ENCODE measurements around the gene PRSS2.

DNA sequence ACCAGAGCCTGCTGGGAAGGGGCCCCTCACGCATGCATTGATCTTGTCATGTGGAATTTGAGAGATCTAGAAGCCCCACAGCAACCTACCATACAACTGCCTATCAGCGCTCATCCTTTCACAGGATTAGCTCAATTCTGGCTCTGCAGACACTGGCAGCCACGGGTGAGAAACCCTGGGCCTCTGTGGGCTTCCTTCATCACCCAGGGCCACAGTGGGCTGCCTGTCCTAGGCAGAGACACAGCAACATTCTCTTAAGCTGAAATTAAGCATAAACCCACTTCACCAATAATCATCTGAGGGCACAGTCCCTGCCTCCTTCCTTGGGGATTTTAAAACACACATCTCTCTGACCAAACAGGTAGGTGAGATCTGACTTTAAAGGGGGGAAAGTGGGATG lies 3.3 kb upstream of the PRSS2 start:
- TF ChIP-seq, protein P1, sequence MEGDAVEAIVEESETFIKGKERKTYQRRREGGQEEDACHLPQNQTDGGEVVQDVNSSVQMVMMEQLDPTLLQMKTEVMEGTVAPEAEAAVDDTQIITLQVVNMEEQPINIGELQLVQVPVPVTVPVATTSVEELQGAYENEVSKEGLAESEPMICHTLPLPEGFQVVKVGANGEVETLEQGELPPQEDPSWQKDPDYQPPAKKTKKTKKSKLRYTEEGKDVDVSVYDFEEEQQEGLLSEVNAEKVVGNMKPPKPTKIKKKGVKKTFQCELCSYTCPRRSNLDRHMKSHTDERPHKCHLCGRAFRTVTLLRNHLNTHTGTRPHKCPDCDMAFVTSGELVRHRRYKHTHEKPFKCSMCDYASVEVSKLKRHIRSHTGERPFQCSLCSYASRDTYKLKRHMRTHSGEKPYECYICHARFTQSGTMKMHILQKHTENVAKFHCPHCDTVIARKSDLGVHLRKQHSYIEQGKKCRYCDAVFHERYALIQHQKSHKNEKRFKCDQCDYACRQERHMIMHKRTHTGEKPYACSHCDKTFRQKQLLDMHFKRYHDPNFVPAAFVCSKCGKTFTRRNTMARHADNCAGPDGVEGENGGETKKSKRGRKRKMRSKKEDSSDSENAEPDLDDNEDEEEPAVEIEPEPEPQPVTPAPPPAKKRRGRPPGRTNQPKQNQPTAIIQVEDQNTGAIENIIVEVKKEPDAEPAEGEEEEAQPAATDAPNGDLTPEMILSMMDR (IDR thresholded peaks at IDR 0.05; ENCODE audit: low read depth, low read length, missing input control) = no peak
- TF ChIP-seq JUND (IDR thresholded peaks at IDR 0.05) (no peak), GABPA (IDR thresholded peaks at IDR 0.05 in 1 of 2, conservative IDR thresholded peaks at IDR 0.05 in 1 of 2) (no peak), RAD21 (IDR thresholded peaks at IDR 0.05) (no peak), NR2F2 (IDR thresholded peaks at IDR 0.05) (no peak), FOXA1 (IDR thresholded peaks at IDR 0.05) (no peak), SP1 (IDR thresholded peaks at IDR 0.05) (no peak), EGR1 (IDR thresholded peaks at IDR 0.05; ENCODE audit: low read depth in 2 of 2) (no peak)
- TF ChIP-seq, protein P2, sequence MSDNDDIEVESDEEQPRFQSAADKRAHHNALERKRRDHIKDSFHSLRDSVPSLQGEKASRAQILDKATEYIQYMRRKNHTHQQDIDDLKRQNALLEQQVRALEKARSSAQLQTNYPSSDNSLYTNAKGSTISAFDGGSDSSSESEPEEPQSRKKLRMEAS (IDR thresholded peaks at IDR 0.05) = no peak
- TF ChIP-seq, protein P3, sequence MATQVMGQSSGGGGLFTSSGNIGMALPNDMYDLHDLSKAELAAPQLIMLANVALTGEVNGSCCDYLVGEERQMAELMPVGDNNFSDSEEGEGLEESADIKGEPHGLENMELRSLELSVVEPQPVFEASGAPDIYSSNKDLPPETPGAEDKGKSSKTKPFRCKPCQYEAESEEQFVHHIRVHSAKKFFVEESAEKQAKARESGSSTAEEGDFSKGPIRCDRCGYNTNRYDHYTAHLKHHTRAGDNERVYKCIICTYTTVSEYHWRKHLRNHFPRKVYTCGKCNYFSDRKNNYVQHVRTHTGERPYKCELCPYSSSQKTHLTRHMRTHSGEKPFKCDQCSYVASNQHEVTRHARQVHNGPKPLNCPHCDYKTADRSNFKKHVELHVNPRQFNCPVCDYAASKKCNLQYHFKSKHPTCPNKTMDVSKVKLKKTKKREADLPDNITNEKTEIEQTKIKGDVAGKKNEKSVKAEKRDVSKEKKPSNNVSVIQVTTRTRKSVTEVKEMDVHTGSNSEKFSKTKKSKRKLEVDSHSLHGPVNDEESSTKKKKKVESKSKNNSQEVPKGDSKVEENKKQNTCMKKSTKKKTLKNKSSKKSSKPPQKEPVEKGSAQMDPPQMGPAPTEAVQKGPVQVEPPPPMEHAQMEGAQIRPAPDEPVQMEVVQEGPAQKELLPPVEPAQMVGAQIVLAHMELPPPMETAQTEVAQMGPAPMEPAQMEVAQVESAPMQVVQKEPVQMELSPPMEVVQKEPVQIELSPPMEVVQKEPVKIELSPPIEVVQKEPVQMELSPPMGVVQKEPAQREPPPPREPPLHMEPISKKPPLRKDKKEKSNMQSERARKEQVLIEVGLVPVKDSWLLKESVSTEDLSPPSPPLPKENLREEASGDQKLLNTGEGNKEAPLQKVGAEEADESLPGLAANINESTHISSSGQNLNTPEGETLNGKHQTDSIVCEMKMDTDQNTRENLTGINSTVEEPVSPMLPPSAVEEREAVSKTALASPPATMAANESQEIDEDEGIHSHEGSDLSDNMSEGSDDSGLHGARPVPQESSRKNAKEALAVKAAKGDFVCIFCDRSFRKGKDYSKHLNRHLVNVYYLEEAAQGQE (IDR thresholded peaks at IDR 0.05) = no peak
